Dermis microvascular lymphatic vessel endothelial cell (primary cell): ENCODE data around the gene FMNL2. TPM values are rescaled to one million over a fixed set of nuclear protein-coding genes. Genes with fewer than 3 reads are reported as not detected.
"Not testable (repeated sequence)": the region's sequence is repeated elsewhere in the genome, so short reads cannot be mapped to it uniquely, and the experiment has no call there.

ENCODE experiments used
- DNase-seq, 2 donors: peaks; one replicate each; pipeline versions ENCODE4 v3.0.0 to v3.0.0-alpha.2; 2010; ENCODE audit warnings: low read depth in 2 of 2
- total RNA-seq: library from RNA; depleted of rRNA; stranded (reverse); fragments of >200 nt; gene quantifications from 2 replicates; pipeline ENCODE4 v1.2.1, GENCODE V29; 2014

FMNL2 gene
- total RNA-seq, 1 donor from 2014 or later: 29.0 TPM

- no peak for DNase-seq
These were observed 40.2 kb downstream of the FMNL2 start for GRCh38 chr2:152375174-152375573.

GRCh38 chr2:152376385-152376784 lies 41.4 kb downstream of the FMNL2 start:
- DNase-seq: no peak

- peak; percentile 11 to 56 for DNase-seq
These were observed 42.0 kb downstream of the FMNL2 start for GRCh38 chr2:152376968-152377367.

- no peak for DNase-seq
These were observed 44.1 kb downstream of the FMNL2 start for GRCh38 chr2:152379089-152379488.

- DNase-seq: no peak
These were observed 45.5 kb downstream of the FMNL2 start for GRCh38 chr2:152380261-152381055.

- DNase-seq: no peak
These were observed 48.7 kb downstream of the FMNL2 start for GRCh38 chr2:152383702-152384101.

- no peak for DNase-seq
These were observed 50.0 kb downstream of the FMNL2 start for GRCh38 chr2:152384992-152385391.

GRCh38 chr2:152385650-152386049 lies 50.7 kb downstream of the FMNL2 start:
- DNase-seq: no peak

- DNase-seq: no peak
These were observed 51.3 kb downstream of the FMNL2 start for GRCh38 chr2:152386266-152386665.

- no peak for DNase-seq
These were observed 52.1 kb downstream of the FMNL2 start for GRCh38 chr2:152387041-152387440.

- DNase-seq: not testable (repeated sequence)
These were observed 53.3 kb downstream of the FMNL2 start for GRCh38 chr2:152388269-152388668.

- no peak for DNase-seq
These were observed 54.5 kb downstream of the FMNL2 start for GRCh38 chr2:152389483-152389882.

GRCh38 chr2:152390837-152391236 lies 55.9 kb downstream of the FMNL2 start:
- no peak for DNase-seq

- DNase-seq: no peak
These were observed 56.3 kb downstream of the FMNL2 start for GRCh38 chr2:152391318-152391717.

GRCh38 chr2:152393377-152393776 lies 58.4 kb downstream of the FMNL2 start:
- DNase-seq: no peak

- DNase-seq: no peak
These were observed 59.4 kb downstream of the FMNL2 start for GRCh38 chr2:152394326-152394725.

- no peak for DNase-seq
These were observed 60.1 kb downstream of the FMNL2 start for GRCh38 chr2:152395103-152395502.

GRCh38 chr2:152395572-152395971 lies 60.6 kb downstream of the FMNL2 start:
- DNase-seq: no peak

- no peak for DNase-seq
These were observed 61.1 kb downstream of the FMNL2 start for GRCh38 chr2:152396051-152396511.

- DNase-seq: no peak
These were observed 61.8 kb downstream of the FMNL2 start for GRCh38 chr2:152396763-152397162.

- no peak for DNase-seq
These were observed 64.0 kb downstream of the FMNL2 start for GRCh38 chr2:152399003-152399402.

GRCh38 chr2:152400607-152401214 lies 65.7 kb downstream of the FMNL2 start:
- no peak for DNase-seq
